Measurements from ENCODE around the gene KIAA0513.

Gene KIAA0513

GRCh38 chr16:85005285-85006069 is 22.1 kb upstream of the KIAA0513 start:
- TF ChIP-seq ZFX (IDR thresholded peaks at IDR 0.05), result no peak
- no peak for TF ChIP-seq CTCF (conservative IDR thresholded peaks at IDR 0.05)
- no peak overlapping the region for H3K27ac ChIP-seq

- H3K27ac ChIP-seq, result no peak overlapping the region
Observed at GRCh38 chr16:85006639-85007038, 21.0 kb upstream of the KIAA0513 start.

DNA sequence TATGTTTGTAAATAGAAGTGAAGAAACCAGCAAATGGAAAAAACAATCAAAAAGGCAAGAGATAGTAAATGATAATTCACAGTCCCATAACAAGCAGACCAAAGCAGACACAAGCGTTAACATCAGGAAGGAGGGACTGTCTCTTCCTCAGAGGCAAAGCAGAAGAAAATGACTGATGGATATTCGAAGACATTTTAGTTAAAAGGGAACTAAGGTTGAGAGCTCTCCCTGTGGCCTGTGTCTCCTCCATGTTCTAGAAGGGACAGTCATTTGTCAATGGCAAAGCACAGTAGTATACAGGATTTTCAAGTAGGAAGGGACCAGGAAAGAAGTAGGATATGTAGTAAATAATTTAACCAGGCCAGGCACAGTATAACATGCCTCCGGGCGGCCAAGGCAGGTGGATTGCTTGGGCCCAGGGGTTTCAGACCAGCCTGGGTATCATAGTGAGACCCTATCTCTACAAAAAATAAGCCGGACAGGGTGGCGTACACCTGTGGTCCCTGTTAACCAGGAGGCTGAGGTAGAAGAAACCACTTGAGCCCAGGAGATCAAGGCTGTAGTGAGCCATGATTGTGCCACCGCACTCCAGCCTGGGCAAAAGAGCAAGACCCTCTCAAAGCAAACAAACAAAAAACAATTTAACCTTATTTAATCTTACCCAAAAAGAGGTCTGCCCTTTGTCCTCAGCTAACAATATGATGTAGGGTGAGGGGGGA is 19.9 kb upstream of the KIAA0513 start:
- H3K27ac ChIP-seq, result no peak overlapping the region
- TF ChIP-seq CTCF (conservative IDR thresholded peaks at IDR 0.05) (no peak), ZFX (IDR thresholded peaks at IDR 0.05) (no peak)

More at GRCh38 chr16:85006639-85007038, 21.0 kb upstream of the KIAA0513 start:
- no peak for TF ChIP-seq CTCF (conservative IDR thresholded peaks at IDR 0.05)
- TF ChIP-seq ZFX (IDR thresholded peaks at IDR 0.05), result no peak

- no peak for TF ChIP-seq CTCF (conservative IDR thresholded peaks at IDR 0.05)
- TF ChIP-seq ZFX (IDR thresholded peaks at IDR 0.05), result no peak
- no peak overlapping the region for H3K27ac ChIP-seq
Observed at GRCh38 chr16:85008271-85008670, 19.3 kb upstream of the KIAA0513 start.

GRCh38 chr16:85010446-85010930 is 17.1 kb upstream of the KIAA0513 start:
- H3K27ac ChIP-seq, result peak overlapping the region; percentile 95
- no peak for TF ChIP-seq ZFX (IDR thresholded peaks at IDR 0.05)

DNA sequence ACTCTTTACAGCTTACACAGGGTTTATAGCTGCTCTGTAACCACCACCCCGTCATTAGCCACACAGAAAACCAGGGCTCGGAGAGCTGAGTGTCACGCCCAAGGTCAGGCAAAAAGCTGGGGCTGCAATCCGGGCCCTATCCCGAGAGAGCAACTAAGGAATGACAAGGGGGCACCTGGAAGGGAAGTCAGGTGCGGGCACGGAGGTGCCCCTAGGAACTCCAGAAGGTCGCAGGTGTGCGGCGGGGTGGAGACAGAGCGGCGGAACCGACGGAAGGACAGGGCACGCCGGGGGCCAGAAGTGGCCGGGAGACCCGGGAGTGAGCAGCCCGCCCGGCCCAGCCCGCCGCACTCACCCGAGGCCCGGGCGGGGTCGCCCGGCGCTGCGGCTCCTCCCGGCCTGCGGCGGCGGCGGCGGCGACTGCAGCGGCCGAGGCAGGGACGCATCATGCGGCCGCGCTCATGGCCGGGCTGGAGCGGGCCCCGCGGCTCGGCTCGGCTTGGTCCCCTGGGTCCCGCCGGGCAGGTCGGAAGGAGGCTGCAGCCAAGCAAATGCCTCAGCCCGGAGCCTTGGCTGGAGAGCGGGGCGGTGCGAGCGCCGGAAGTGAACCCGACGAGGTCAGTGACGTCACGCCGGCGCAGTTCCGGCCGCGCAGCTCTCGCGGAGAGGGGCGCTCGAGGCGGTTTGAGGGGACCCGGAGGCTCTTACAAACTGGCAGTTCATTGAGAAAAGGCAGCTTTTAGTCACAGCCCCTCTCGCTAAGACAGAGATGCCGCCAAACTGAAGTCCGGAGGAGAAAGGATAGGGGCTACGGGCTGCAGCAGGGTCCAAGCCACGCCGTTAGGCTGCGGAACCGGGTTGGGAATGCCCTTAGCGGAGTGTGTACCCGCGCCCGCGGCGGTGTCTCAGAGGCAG is 16.4 kb upstream of the KIAA0513 start, which contains the start of gene ZDHHC7:
Gene ZDHHC7, minus strand, starts transcription at position 605 of the 915 bp plus-strand sequence. CDS start 20,917 bp downstream, outside the sequence.
- TF ChIP-seq ZFX (IDR thresholded peaks at IDR 0.05) (peak; percentile 84), CTCF (conservative IDR thresholded peaks at IDR 0.05) (no peak)
- H3K27ac ChIP-seq, result peak within 1 kb of the TSS; percentile 95

DNA sequence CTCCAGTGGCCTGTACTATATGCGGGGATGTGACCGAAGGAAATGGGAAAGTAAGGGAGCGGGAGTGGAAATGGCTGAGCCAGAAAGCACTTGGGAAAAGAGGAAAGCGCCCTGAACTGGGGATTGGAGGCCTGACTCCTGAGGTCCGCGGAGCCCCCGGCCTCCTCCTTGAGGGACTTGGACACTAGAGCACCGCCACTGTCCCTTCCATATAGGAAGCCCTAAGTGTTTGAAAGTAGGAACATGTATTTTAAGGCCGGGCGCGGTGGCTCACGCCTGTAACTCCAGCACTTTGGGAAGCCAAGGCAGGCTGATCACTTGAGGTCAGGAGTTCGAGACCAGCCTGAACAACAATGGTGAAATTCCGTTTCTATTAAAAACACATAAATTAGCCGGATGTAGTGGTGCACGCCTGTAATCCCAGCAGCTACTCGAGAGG is 15.7 kb upstream of the KIAA0513 start:
- TF ChIP-seq ZFX (IDR thresholded peaks at IDR 0.05), result no peak
- TF ChIP-seq CTCF (conservative IDR thresholded peaks at IDR 0.05), result no peak
- H3K27ac ChIP-seq, result peak overlapping the region; percentile 95
